Naive thymus-derived CD4-positive, alpha-beta T cell (primary cell): ENCODE data around the gene COPB2. TPM values are rescaled to one million over a fixed set of nuclear protein-coding genes. Genes with fewer than 3 reads are reported as not detected.
"Not testable (repeated sequence)": the region's sequence is repeated elsewhere in the genome, so short reads cannot be mapped to it uniquely, and the experiment has no call there.

Source experiments
- ATAC-seq: fragments of 150-1000 bp; cut with Tn5 transposase; 2 replicates; pipeline ENCODE4 v1.10.0; 2021; ENCODE audit warnings: mild to moderate bottlenecking, moderate library complexity
- CTCF ChIA-PET: fragments of 350-600 bp; sonication (Branson Sonifier 250); formaldehyde crosslinking; loops from one replicate; lab custom pipeline; 2021; ENCODE audit warnings: antibody characterized with exemption; lab: Charles Lee
- POLR2A ChIA-PET: fragments of 350-600 bp; sonication (Branson Sonifier 250); formaldehyde crosslinking; loops from one replicate; lab custom pipeline; 2021; ENCODE audit warnings: antibody characterized with exemption, inconsistent platforms; lab: Charles Lee
- DNase-seq, 9 donors: peaks; one replicate each; pipeline versions ENCODE4 v3.0.0 to v3.0.0-alpha.2; 2020 to 2022; ENCODE audit warnings: mixed read lengths in 1 of 9
- H3K27ac ChIP-seq: one replicate; pipeline ENCODE4 v1.7.0; 2013; ENCODE audit warnings: mild to moderate bottlenecking, low read depth, low read length, moderate library complexity
- H3K27me3 ChIP-seq, 2 donors: one replicate each; pipeline ENCODE4 v1.7.0; 2013; ENCODE audit warnings: low read length in 2 of 2, mild to moderate bottlenecking in 2 of 2, moderate library complexity in 2 of 2; ENCODE audit not compliant: control insufficient read depth in 2 of 2, insufficient read depth in 2 of 2
- H3K36me3 ChIP-seq, 3 experiments: 1 replicate in 2 of 3; 2 replicates in 1 of 3; pipeline ENCODE4 v1.7.0; 2013; ENCODE audit warnings: low read length in 3 of 3, mild to moderate bottlenecking in 3 of 3, moderate library complexity in 1 of 3; ENCODE audit not compliant: insufficient read depth in 3 of 3, control insufficient read depth in 2 of 3
- H3K4me1 ChIP-seq, 2 donors: one replicate each; pipeline ENCODE4 v1.7.0; 2013; ENCODE audit warnings: low read length in 2 of 2, mild to moderate bottlenecking in 2 of 2, moderate library complexity in 1 of 2; ENCODE audit not compliant: control insufficient read depth in 2 of 2, insufficient read depth in 2 of 2
- H3K4me3 ChIP-seq: 2 replicates; pipeline ENCODE4 v1.7.0; 2013; ENCODE audit warnings: mild to moderate bottlenecking, low read length
- H3K9me3 ChIP-seq, 3 experiments: 1 replicate in 2 of 3; 2 replicates in 1 of 3; pipeline ENCODE4 v1.7.0; 2013; ENCODE audit warnings: low read length in 3 of 3; ENCODE audit not compliant: control insufficient read depth in 2 of 3
- H3K27ac Mint-ChIP-seq, 9 donors: one replicate each; pipeline ENCODE4 v1.8.0; 2020 to 2022; ENCODE audit warnings: mixed read lengths in 9 of 9, mild to moderate bottlenecking in 8 of 9, moderate library complexity in 5 of 9, inconsistent platforms in 2 of 9
- H3K27me3 Mint-ChIP-seq, 5 donors: one replicate each; pipeline ENCODE4 v1.8.0; 2021 to 2022; ENCODE audit warnings: mixed read lengths in 5 of 5, mild to moderate bottlenecking in 1 of 5
- H3K36me3 Mint-ChIP-seq, 5 donors: one replicate each; pipeline ENCODE4 v1.8.0; 2020 to 2022; ENCODE audit warnings: mixed read lengths in 5 of 5, mild to moderate bottlenecking in 3 of 5, inconsistent platforms in 1 of 5
- H3K4me1 Mint-ChIP-seq, 7 donors: one replicate each; pipeline ENCODE4 v1.8.0; 2020 to 2022; ENCODE audit warnings: mixed read lengths in 7 of 7, mild to moderate bottlenecking in 3 of 7, inconsistent platforms in 1 of 7
- H3K4me3 Mint-ChIP-seq, 10 donors: one replicate each; pipeline ENCODE4 v1.8.0; 2020 to 2022; ENCODE audit warnings: mild to moderate bottlenecking in 10 of 10, mixed read lengths in 10 of 10, moderate library complexity in 6 of 10, inconsistent platforms in 2 of 10
- H3K9me3 Mint-ChIP-seq, 11 donors: one replicate each; pipeline ENCODE4 v1.8.0; 2020 to 2022; ENCODE audit warnings: mixed read lengths in 11 of 11, mild to moderate bottlenecking in 4 of 11, inconsistent platforms in 1 of 11, moderate library complexity in 1 of 11
- intact Hi-C, 2 donors: fragments of 100-400 bp; cut with micrococcal nuclease; formaldehyde crosslinking; loops; one replicate each; pipeline ENCODE4 v1.15.1; 2023
- polyA plus RNA-seq, 2 donors: library from polyadenylated mRNA; unstranded; fragments of 300-500 nt; fragmentation: Illumina TruSeq; gene quantifications; one replicate each; pipeline ENCODE4 v1.2.3, GENCODE V29; 2021
- total RNA-seq, 6 experiments: library from RNA in 5 of 6; stranded (reverse) in 5 of 6; gene quantifications; 1 replicate in 5 of 6; 2 replicates in 1 of 6; pipeline ENCODE4 v1.2.3 and lab custom pipeline; 2021 to 2026

COPB2 gene
- total and polyA plus RNA-seq, 7 experiments from 2014 or later = 23.5 to 109 (median 64.5) TPM

GRCh38 chr3:139414608-139415224, 25.3 kb upstream of the COPB2 start:
- Histone ChIP-seq H3K27ac (no peak overlapping the region), H3K4me3 (no peak overlapping the region), H3K36me3 (no peaks in the 10 kb centered on the region), H3K4me1 (no peaks in the 10 kb centered on the region), H3K9me3 (peaks cover 0 to 18% (median 0%) of the 10 kb centered on the region in 3 experiments), H3K27me3 (no peaks in the 10 kb centered on the region)
- ChIA-PET POLR2A (no interaction called here), CTCF (no interaction called here)
- Mint-ChIP-seq H3K9me3 (peaks cover 17 to 82% (median 59%) of the 10 kb centered on the region in 11 donors), H3K36me3 (peaks cover 0 to 61% (median 37%) of the 10 kb centered on the region in 5 donors), H3K4me1 (no peaks in the 10 kb centered on the region), H3K4me3 (peak overlapping the region in 2 of 10 donors; percentile 20 to 36), H3K27ac (no peak overlapping the region), H3K27me3 (peaks cover 0 to 7% (median 0%) of the 10 kb centered on the region in 5 donors)
- DNase-seq = no peak
- ATAC-seq = no peak
- intact Hi-C loops = no loop called here

- H3K36me3 Mint-ChIP-seq = peaks cover 0 to 52% (median 32%) of the 10 kb centered on the region in 5 donors
- ATAC-seq, H3K4me1 Mint-ChIP-seq, H3K4me3 Mint-ChIP-seq, DNase-seq, H3K27me3 Mint-ChIP-seq, H3K27ac ChIP-seq, H3K27ac Mint-ChIP-seq, CTCF ChIA-PET, H3K4me3 ChIP-seq, H3K27me3 ChIP-seq, H3K36me3 ChIP-seq, POLR2A ChIA-PET, H3K4me1 ChIP-seq, intact Hi-C loops: not testable (repeated sequence)
- peaks cover 0 to 18% (median 0%) of the 10 kb centered on the region in 3 experiments for H3K9me3 ChIP-seq
- H3K9me3 Mint-ChIP-seq = peaks cover 23 to 97% (median 68%) of the 10 kb centered on the region in 11 donors
Observed at GRCh38 chr3:139412891-139413290, 23.4 kb upstream of the COPB2 start.

- H3K4me1 Mint-ChIP-seq, ATAC-seq, H3K4me3 Mint-ChIP-seq, H3K27ac ChIP-seq, H3K36me3 ChIP-seq, H3K27me3 Mint-ChIP-seq, DNase-seq, H3K27ac Mint-ChIP-seq, POLR2A ChIA-PET, intact Hi-C loops, H3K9me3 ChIP-seq, H3K4me1 ChIP-seq, H3K4me3 ChIP-seq, H3K27me3 ChIP-seq: not testable (repeated sequence)
- H3K9me3 Mint-ChIP-seq = peaks cover 3 to 56% (median 27%) of the 10 kb centered on the region in 11 donors
- peaks cover 5 to 40% (median 24%) of the 10 kb centered on the region in 5 donors for H3K36me3 Mint-ChIP-seq
- CTCF ChIA-PET = interaction anchor here (0.6 kb wide), 1 partner anchor 1523 kb away, joined by 4 read pairs; no protein-coding TSS in a partner anchor
Observed at GRCh38 chr3:139401155-139401554, 11.7 kb upstream of the COPB2 start.

- no peak overlapping the region for H3K27ac ChIP-seq
- ATAC-seq = no peak
- Mint-ChIP-seq H3K27me3 (peaks cover 0 to 23% (median 0%) of the 10 kb centered on the region in 5 donors), H3K9me3 (peaks cover 0 to 16% (median 5%) of the 10 kb centered on the region in 11 donors), H3K36me3 (peaks cover 0 to 17% (median 12%) of the 10 kb centered on the region in 5 donors), H3K27ac (no peak overlapping the region), H3K4me3 (no peak overlapping the region), H3K4me1 (peaks cover 0 to 10% (median 5%) of the 10 kb centered on the region in 7 donors)
- no peaks in the 10 kb centered on the region for H3K36me3 ChIP-seq
- H3K27me3 ChIP-seq = no peaks in the 10 kb centered on the region
- no peaks in the 10 kb centered on the region for H3K4me1 ChIP-seq
- H3K4me3 ChIP-seq = no peak overlapping the region
- no peak for DNase-seq
- intact Hi-C loops = no loop called here
- CTCF ChIA-PET = no interaction called here
- H3K9me3 ChIP-seq = peaks cover 0 to 1% (median 0%) of the 10 kb centered on the region in 3 experiments
- POLR2A ChIA-PET = no interaction called here
Observed at GRCh38 chr3:139396707-139397106, 7.3 kb upstream of the COPB2 start.

- H3K27ac ChIP-seq = no peak overlapping the region
- no peak overlapping the region for H3K27ac Mint-ChIP-seq
- no peak for DNase-seq
- H3K27me3 Mint-ChIP-seq = peaks cover 0 to 23% (median 0%) of the 10 kb centered on the region in 5 donors
- H3K4me3 Mint-ChIP-seq = no peak overlapping the region
- intact Hi-C loops = loop anchor here in 1 of 2 donors (5.0 kb wide), 1 partner anchor 802 kb away; the partner anchor contains the start of gene CEP70
- peaks cover 0 to 8% (median 0%) of the 10 kb centered on the region in 3 experiments for H3K36me3 ChIP-seq
- no peaks in the 10 kb centered on the region for H3K9me3 Mint-ChIP-seq
- POLR2A ChIA-PET = no interaction called here
- H3K4me1 Mint-ChIP-seq = peaks cover 4 to 29% (median 22%) of the 10 kb centered on the region in 7 donors
- H3K4me3 ChIP-seq = no peak overlapping the region
- peaks cover 0 to 6% (median 2%) of the 10 kb centered on the region in 5 donors for H3K36me3 Mint-ChIP-seq
- H3K4me1 ChIP-seq = no peaks in the 10 kb centered on the region
- no peak for ATAC-seq
- H3K9me3 ChIP-seq = no peaks in the 10 kb centered on the region
- CTCF ChIA-PET = no interaction called here
- no peaks in the 10 kb centered on the region for H3K27me3 ChIP-seq
Observed at GRCh38 chr3:139394116-139394515, 4.7 kb upstream of the COPB2 start.

GRCh38 chr3:139388821-139389551, 461 bp downstream of the COPB2 start:
- DNase-seq (peak in 2 of 9 donors; percentile 1 to 17), ATAC-seq (peak; percentile 18)
- intact Hi-C loops = loop anchor here (1.0 to 2.0 kb wide), 7 partner anchors 45 to 1552 kb away; partner anchors contain the start of genes SLC25A36 (in 2 of the 2), CEP70 (in 1 of the 2), DBR1 (in 1 of the 2) and MRPS22 (in 1 of the 2)
- Histone ChIP-seq H3K27me3 (no peaks in the 10 kb centered on the region), H3K4me3 (peak overlapping the region; percentile 91), H3K27ac (peak overlapping the region; percentile 93), H3K36me3 (peaks cover 0 to 11% (median 0%) of the 10 kb centered on the region in 3 experiments), H3K9me3 (no peaks in the 10 kb centered on the region), H3K4me1 (peaks cover 5 to 13% of the 10 kb centered on the region in 2 donors)
- Mint-ChIP-seq H3K27me3 (peaks cover 0 to 12% (median 0%) of the 10 kb centered on the region in 5 donors), H3K4me1 (peaks cover 35 to 76% (median 64%) of the 10 kb centered on the region in 7 donors), H3K4me3 (peak overlapping the region; percentile 87 to 100 (median 99)), H3K9me3 (no peaks in the 10 kb centered on the region), H3K36me3 (peaks cover 0 to 2% (median 0%) of the 10 kb centered on the region in 5 donors), H3K27ac (peak overlapping the region; percentile 97 to 100 (median 99))
- CTCF ChIA-PET = interaction anchor here (0.6 kb wide), 1 partner anchor 26 kb away, joined by 3 read pairs; no protein-coding TSS in a partner anchor
- POLR2A ChIA-PET = no interaction called here
